ENCODE measurements around the gene ALDH18A1. TPM values are rescaled to one million over a fixed set of nuclear protein-coding genes. Genes with fewer than 3 reads are reported as not detected.

Gene ALDH18A1
- polyA plus RNA-seq, 2 of the 4 experiments (the other 2 are of a cell fraction) = 41.8 to 69.9 TPM

DNA sequence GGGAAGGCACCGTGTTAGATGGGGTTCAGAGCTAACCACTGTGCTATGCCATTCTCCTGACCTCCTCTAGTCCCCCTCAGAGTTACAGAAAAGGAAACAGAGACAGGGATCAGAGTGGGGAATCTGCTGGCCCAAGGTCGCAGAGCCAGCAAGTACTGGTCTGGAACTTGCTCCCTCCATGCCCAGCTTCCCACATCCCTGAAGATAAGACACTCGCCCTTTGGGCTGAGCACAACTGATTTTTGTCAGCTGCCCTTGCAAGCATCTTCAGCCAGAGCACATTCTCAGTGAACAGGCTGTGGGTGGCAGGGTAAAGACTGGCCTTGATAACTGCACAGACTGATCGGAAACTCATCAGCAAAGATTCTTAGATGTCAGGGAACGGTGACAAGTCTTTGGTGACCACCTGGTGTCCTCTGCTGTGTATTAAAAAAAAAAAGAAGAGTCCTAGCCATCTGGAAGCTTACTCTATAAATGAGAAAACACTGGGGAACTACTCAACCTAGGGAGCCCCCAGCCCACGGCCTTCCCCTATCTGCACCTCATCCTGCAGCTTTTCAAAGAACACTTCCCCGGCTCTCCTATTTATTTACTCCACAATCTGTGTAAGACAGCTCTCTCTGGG, 94.1 kb downstream of the ALDH18A1 start:
- ChIA-PET POLR2A (no interaction called here), CTCF (interaction anchor here (0.6 to 1.7 kb wide), 4 partner anchors 24 to 1641 kb away, joined by 3 to 7 read pairs (median 3); no protein-coding TSS in a partner anchor)

DNA sequence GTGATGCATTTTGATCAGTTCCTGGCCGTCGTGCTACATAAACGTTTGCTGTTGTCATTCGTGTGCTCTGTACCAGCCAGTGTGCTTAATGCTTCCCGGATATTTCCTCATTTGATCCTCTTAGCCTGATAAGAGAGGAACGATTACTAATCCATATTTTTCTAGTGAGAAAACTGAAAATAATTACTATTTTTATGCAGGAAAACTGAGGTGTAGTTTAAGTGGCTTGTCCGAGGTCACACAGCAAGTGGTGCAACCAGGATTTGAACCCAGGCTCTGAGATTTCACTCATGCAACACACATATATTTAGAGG, 94.7 kb downstream of the ALDH18A1 start:
- POLR2A ChIA-PET = no interaction called here
- 0 out of 3 replicates have a peak, but pooled peaks cover 6% of the 10 kb centered on the region for H3K4me1 ChIP-seq
- WGBS (ENCODE audit: missing lambda C conversion rate) = 46% methylated on average over 7 of the region's 7 CpGs

More for the DNA sequence above, 94.1 kb downstream of the ALDH18A1 start:
- H3K4me1 ChIP-seq = 0 out of 3 replicates have a peak, but pooled peaks cover 6% of the 10 kb centered on the region
- H3K27ac ChIP-seq = no peak overlapping the region
- FAIRE-seq = no peak
- WGBS (ENCODE audit: missing lambda C conversion rate) = 41% methylated on average over 7 of the region's 7 CpGs
- ATAC-seq = no peak
- no peak for DNase-seq (ENCODE audit: low read depth in 1 of 2, low spot score in 1 of 2)
- H3K4me3 ChIP-seq = no peak overlapping the region
- no peak overlapping the region for H3K4me2 ChIP-seq
- TF ChIP-seq MAZ (IDR thresholded peaks at IDR 0.05; ENCODE audit: borderline replicate concordance, low read depth, low read length) (no peak), KDM1A (IDR thresholded peaks at IDR 0.05; ENCODE audit: low read depth) (no peak), RAD21 (conservative IDR thresholded peaks at IDR 0.05 in 1 of 2, IDR thresholded peaks at IDR 0.05 in 1 of 2) (no peak), CBX8 (IDR thresholded peaks at IDR 0.05) (no peak), EHMT2 (IDR thresholded peaks at IDR 0.05; ENCODE audit: low read depth) (no peak), SREBF2 (IDR thresholded peaks at IDR 0.05) (no peak), MAFK (IDR thresholded peaks at IDR 0.05; ENCODE audit: partially characterized antibody) (no peak), JUN (IDR thresholded peaks at IDR 0.05) (no peak), TP53 (CRISPR knock-in tag; IDR thresholded peaks at IDR 0.05) (no peak)
- TF ChIP-seq, protein P1, sequence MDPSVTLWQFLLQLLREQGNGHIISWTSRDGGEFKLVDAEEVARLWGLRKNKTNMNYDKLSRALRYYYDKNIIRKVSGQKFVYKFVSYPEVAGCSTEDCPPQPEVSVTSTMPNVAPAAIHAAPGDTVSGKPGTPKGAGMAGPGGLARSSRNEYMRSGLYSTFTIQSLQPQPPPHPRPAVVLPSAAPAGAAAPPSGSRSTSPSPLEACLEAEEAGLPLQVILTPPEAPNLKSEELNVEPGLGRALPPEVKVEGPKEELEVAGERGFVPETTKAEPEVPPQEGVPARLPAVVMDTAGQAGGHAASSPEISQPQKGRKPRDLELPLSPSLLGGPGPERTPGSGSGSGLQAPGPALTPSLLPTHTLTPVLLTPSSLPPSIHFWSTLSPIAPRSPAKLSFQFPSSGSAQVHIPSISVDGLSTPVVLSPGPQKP (IDR thresholded peaks at IDR 0.05; ENCODE audit: low read depth, low read length) = no peak
- no peaks in the 10 kb centered on the region for H3K9me3 ChIP-seq

DNA sequence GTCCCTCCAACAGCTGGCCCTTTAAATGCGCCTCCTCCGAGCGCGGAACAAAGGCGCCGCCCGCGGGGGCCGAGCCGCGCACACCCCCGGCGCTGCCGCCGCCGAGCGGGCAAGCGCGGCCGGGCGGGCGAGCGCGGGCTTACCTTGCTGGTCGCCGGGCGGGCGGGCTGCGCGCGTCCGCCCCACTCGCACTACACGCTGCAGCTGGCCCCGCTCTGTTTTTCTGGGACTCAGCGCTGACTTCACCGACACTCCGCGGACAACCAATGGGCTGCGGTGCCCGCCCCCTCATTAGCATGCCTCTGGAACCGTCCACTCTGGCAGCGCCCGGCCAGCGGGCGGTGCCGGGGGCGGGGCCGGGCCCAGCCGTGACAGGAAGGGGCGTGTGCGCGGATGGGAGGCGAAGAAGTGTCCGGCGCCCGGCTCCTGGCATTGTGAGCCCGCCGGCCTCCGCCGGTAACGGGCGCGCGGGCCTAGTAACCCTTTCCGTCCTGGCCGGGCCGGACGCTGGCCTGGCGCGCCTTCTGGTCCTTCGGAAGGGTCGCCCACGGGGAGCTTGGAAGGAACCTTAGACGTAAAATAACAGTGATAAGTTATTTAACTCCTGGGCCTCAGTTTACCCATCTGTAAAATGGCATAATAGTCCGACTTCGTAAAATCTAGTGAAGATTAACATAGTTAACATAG, 95.2 kb downstream of the ALDH18A1 start, which contains the start of gene SORBS1:
Gene SORBS1, minus strand, starts transcription at position 195 of the 687 bp plus-strand sequence. CDS start 120,236 bp downstream, outside the sequence.
- DNase-seq (ENCODE audit: low read depth in 1 of 2, low spot score in 1 of 2) = peak; percentile 89 to 97
- Histone ChIP-seq H3K4me1 (0 out of 3 replicates have a peak, but pooled peaks cover 6% of the 10 kb centered on the region), H3K27ac (peak within 1 kb of the TSS; percentile 62 to 88), H3K4me2 (peak within 1 kb of the TSS; percentile 99), H3K4me3 (peak within 1 kb of the TSS; percentile 92), H3K9me3 (no peaks in the 10 kb centered on the region)
- WGBS (ENCODE audit: missing lambda C conversion rate) = 4% methylated on average over 16 of the region's 77 CpGs
- ChIA-PET CTCF (interaction anchor here (1.3 kb wide), 1 partner anchor 84 kb away, joined by 4 read pairs; no protein-coding TSS in a partner anchor), POLR2A (no interaction called here)
- FAIRE-seq = no peak
- ATAC-seq = peak; percentile 97 to 100
- TF ChIP-seq KDM5A (IDR thresholded peaks at IDR 0.05) (no peak), POLR2A (IDR thresholded peaks at IDR 0.05; ENCODE audit: low read length) (peak; percentile 44), BHLHE40 (IDR thresholded peaks at IDR 0.05; ENCODE audit: low read depth, low read length) (no peak), RFX5 (IDR thresholded peaks at IDR 0.05) (no peak), HDAC2 (IDR thresholded peaks at IDR 0.05) (peak; percentile 94), JUNB (IDR thresholded peaks at IDR 0.05) (no peak), SMC3 (IDR thresholded peaks at IDR 0.05) (peak; percentile 16; the same call in 1 of the 3 replicates), ESRRA (IDR thresholded peaks at IDR 0.05; ENCODE audit: borderline replicate concordance, low read length) (no peak), ZNF302 (CRISPR knock-in tag; IDR thresholded peaks at IDR 0.05) (no peak), CHD4 (IDR thresholded peaks at IDR 0.05; ENCODE audit: borderline replicate concordance) (peak; percentile 98), NR3C1 (IDR thresholded peaks at IDR 0.05) (no peak), KDM1A (IDR thresholded peaks at IDR 0.05; ENCODE audit: low read depth) (peak; percentile 98), RCOR1 (IDR thresholded peaks at IDR 0.05; ENCODE audit: low read depth, low read length) (0 out of 2 replicates have a peak, but pooled peaks have one; percentile 56), JUN (IDR thresholded peaks at IDR 0.05) (peak in 1 of 2 experiments; percentile 36; a peak in 1 of 5 replicates), PHF8 (IDR thresholded peaks at IDR 0.05; ENCODE audit: borderline replicate concordance, low read depth) (peak; percentile 39; the same call in 1 of the 2 replicates)
- TF ChIP-seq, protein P2, sequence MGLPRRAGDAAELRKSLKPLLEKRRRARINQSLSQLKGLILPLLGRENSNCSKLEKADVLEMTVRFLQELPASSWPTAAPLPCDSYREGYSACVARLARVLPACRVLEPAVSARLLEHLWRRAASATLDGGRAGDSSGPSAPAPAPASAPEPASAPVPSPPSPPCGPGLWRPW (IDR thresholded peaks at IDR 0.05) = no peak
- TF ChIP-seq, protein P3, sequence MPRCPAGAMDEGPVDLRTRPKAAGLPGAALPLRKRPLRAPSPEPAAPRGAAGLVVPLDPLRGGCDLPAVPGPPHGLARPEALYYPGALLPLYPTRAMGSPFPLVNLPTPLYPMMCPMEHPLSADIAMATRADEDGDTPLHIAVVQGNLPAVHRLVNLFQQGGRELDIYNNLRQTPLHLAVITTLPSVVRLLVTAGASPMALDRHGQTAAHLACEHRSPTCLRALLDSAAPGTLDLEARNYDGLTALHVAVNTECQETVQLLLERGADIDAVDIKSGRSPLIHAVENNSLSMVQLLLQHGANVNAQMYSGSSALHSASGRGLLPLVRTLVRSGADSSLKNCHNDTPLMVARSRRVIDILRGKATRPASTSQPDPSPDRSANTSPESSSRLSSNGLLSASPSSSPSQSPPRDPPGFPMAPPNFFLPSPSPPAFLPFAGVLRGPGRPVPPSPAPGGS (IDR thresholded peaks at IDR 0.05) = 0 out of 3 replicates have a peak, but pooled peaks have one; percentile 41
- TF ChIP-seq, protein P4, sequence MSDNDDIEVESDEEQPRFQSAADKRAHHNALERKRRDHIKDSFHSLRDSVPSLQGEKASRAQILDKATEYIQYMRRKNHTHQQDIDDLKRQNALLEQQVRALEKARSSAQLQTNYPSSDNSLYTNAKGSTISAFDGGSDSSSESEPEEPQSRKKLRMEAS (IDR thresholded peaks at IDR 0.05) = peak; percentile 56; the same call in 1 of the 2 replicates

More for the DNA sequence above, 94.7 kb downstream of the ALDH18A1 start:
- FAIRE-seq (no peak), DNase-seq (ENCODE audit: low read depth in 1 of 2, low spot score in 1 of 2) (no peak), ATAC-seq (no peak)
- no peaks in the 10 kb centered on the region for H3K9me3 ChIP-seq
- TF ChIP-seq HDAC2 (IDR thresholded peaks at IDR 0.05) = no peak
- 0 out of 2 replicates have a peak, but pooled peaks have one; percentile 7 for TF ChIP-seq CHD4 (IDR thresholded peaks at IDR 0.05; ENCODE audit: borderline replicate concordance)
- no peak for TF ChIP-seq SMC3 (IDR thresholded peaks at IDR 0.05)
- no peak for TF ChIP-seq ZFP36 (IDR thresholded peaks at IDR 0.05; ENCODE audit: borderline replicate concordance, partially characterized antibody)
- no peak for TF ChIP-seq JUNB (IDR thresholded peaks at IDR 0.05)
- CTCF ChIA-PET = interaction anchor here (1.2 to 1.7 kb wide), 2 partner anchors 24 to 39 kb away, joined by 3 to 7 read pairs; no protein-coding TSS in a partner anchor
- H3K4me2 ChIP-seq = peak overlapping the region; percentile 99
- H3K27ac ChIP-seq = peak overlapping the region; percentile 34 to 88; a peak in 3 of 6 replicates
- H3K4me3 ChIP-seq = peak overlapping the region; percentile 92
